Sigmoid colon (tissue), 4 donors: ENCODE measurements around the gene C4orf46.

Source experiments
- EP300 ChIP-seq, 4 donors: sonication (generic); formaldehyde crosslinking; IDR thresholded peaks; one replicate each; pipeline ENCODE4 v1.6.1; 2017; ENCODE audit warnings: antibody characterized with exemption in 4 of 4
- POLR2A ChIP-seq, 2 donors: fragments of 450-650 bp; IDR thresholded peaks; one replicate each; pipeline ENCODE4 v1.6.1; 2016; ENCODE audit warnings: antibody characterized with exemption in 2 of 2, mild to moderate bottlenecking in 2 of 2, moderate library complexity in 2 of 2
- POLR2AphosphoS5 ChIP-seq, 4 donors: sonication (generic); formaldehyde crosslinking; IDR thresholded peaks; one replicate each; pipeline ENCODE4 v1.6.1; 2017; ENCODE audit warnings: antibody characterized with exemption in 4 of 4
- TF ChIP-seq, protein P1 (sequence below), 4 experiments: fragments of 450-650 bp in 3 of 4; fragments of 200-600 bp in 1 of 4; IDR thresholded peaks; one replicate each; pipeline ENCODE4 v1.5.1; 2016 to 2019; ENCODE audit warnings: antibody characterized with exemption in 4 of 4, mild to moderate bottlenecking in 3 of 4, moderate library complexity in 2 of 4

DNA sequence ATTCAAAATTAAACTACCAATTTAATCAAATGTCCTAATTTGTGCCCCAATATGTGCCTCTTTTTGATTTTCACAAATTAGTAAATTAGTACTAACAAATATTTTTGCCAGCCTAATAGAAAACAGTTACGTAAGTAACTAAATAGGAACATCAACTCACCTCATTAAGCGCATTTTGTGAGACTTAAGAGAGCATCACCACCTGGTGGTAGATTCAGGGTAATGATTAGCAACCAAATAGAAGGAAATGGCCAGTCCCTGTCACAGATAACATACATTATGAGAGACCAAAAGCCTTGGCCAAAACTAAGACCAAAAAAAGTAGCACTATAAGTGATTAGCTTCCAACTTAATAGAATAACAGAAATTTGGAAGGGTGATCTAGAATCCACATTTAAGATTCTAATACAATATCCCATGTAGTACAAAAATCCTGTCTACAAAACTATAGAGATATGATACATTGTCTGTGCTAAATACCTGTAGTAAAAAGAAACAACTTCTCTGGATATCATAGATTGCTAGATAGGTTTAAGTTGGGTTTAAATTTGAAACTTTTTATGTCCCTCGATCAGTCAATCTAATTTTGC lies 46.7 kb downstream of the C4orf46 start:
- TF ChIP-seq EP300 (IDR thresholded peaks at IDR 0.05): no peak
- TF ChIP-seq POLR2A (IDR thresholded peaks at IDR 0.05): no peak
- TF ChIP-seq, protein P1, sequence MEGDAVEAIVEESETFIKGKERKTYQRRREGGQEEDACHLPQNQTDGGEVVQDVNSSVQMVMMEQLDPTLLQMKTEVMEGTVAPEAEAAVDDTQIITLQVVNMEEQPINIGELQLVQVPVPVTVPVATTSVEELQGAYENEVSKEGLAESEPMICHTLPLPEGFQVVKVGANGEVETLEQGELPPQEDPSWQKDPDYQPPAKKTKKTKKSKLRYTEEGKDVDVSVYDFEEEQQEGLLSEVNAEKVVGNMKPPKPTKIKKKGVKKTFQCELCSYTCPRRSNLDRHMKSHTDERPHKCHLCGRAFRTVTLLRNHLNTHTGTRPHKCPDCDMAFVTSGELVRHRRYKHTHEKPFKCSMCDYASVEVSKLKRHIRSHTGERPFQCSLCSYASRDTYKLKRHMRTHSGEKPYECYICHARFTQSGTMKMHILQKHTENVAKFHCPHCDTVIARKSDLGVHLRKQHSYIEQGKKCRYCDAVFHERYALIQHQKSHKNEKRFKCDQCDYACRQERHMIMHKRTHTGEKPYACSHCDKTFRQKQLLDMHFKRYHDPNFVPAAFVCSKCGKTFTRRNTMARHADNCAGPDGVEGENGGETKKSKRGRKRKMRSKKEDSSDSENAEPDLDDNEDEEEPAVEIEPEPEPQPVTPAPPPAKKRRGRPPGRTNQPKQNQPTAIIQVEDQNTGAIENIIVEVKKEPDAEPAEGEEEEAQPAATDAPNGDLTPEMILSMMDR (IDR thresholded peaks at IDR 0.05): peak; percentile 41 to 68 (median 52)
- no peak for TF ChIP-seq POLR2AphosphoS5 (IDR thresholded peaks at IDR 0.05)
